GM19328 (cell line): Measurements from ENCODE around the gene FOXO3.

Experiments
- ATAC-seq: cut with Tn5 transposase; IDR thresholded peaks from one replicate; pipeline ENCODE4 v1.9.1; 2021; ENCODE audit warnings: mild to moderate bottlenecking, moderate library complexity; ENCODE audit not compliant: unreplicated experiment

Gene FOXO3

GRCh38 chr6:108625581-108625980, 64.9 kb downstream of the FOXO3 start:
- no peak for ATAC-seq

GRCh38 chr6:108626777-108627176, 66.1 kb downstream of the FOXO3 start:
- ATAC-seq: no peak

GRCh38 chr6:108627692-108628550, 67.2 kb downstream of the FOXO3 start:
- no peak for ATAC-seq

- no peak for ATAC-seq
These were observed 69.5 kb downstream of the FOXO3 start for GRCh38 chr6:108630050-108630714.

GRCh38 chr6:108632441-108632840, 71.7 kb downstream of the FOXO3 start:
- ATAC-seq: no peak

- no peak for ATAC-seq
These were observed 72.7 kb downstream of the FOXO3 start for GRCh38 chr6:108633436-108633835.

GRCh38 chr6:108635505-108636226, 74.9 kb downstream of the FOXO3 start:
- ATAC-seq: no peak

- no peak for ATAC-seq
These were observed 77.2 kb downstream of the FOXO3 start for GRCh38 chr6:108637963-108638362.

- ATAC-seq: no peak
These were observed 78.3 kb downstream of the FOXO3 start for GRCh38 chr6:108638993-108639392.

GRCh38 chr6:108640104-108640503, 79.4 kb downstream of the FOXO3 start:
- no peak for ATAC-seq

GRCh38 chr6:108643184-108643583, 82.5 kb downstream of the FOXO3 start:
- no peak for ATAC-seq

- no peak for ATAC-seq
These were observed 83.5 kb downstream of the FOXO3 start for GRCh38 chr6:108644252-108644651.

GRCh38 chr6:108648191-108648590, 87.5 kb downstream of the FOXO3 start:
- ATAC-seq: no peak

GRCh38 chr6:108650325-108650724, 89.6 kb downstream of the FOXO3 start:
- ATAC-seq: no peak

GRCh38 chr6:108650781-108651180, 90.1 kb downstream of the FOXO3 start:
- ATAC-seq: no peak

- no peak for ATAC-seq
These were observed 90.9 kb downstream of the FOXO3 start for GRCh38 chr6:108651340-108652227.

- no peak for ATAC-seq
These were observed 91.7 kb downstream of the FOXO3 start for GRCh38 chr6:108652375-108652774.

- ATAC-seq: no peak
These were observed 93.2 kb downstream of the FOXO3 start for GRCh38 chr6:108653949-108654348.

- ATAC-seq: no peak
These were observed 93.9 kb downstream of the FOXO3 start for GRCh38 chr6:108654465-108655106.
